GM21360 (cell line): Measurements from ENCODE around the gene ITFG2.
"Not testable (repeated sequence)": the region's sequence is repeated elsewhere in the genome, so short reads cannot be mapped to it uniquely, and the experiment has no call there.

Experiments
- ATAC-seq: cut with Tn5 transposase; IDR thresholded peaks from one replicate; pipeline ENCODE4 v1.9.1; 2021; ENCODE audit warnings: mild to moderate bottlenecking, moderate library complexity; ENCODE audit not compliant: unreplicated experiment

Gene ITFG2

GRCh38 chr12:2812290-2813213 is at the start of gene ITFG2:
Gene ITFG2 (plus strand): TSS chr12:2812668. CDS start chr12:2812761, 93 bp downstream.
- peak; percentile 92 for ATAC-seq

- ATAC-seq: no peak
Observed at GRCh38 chr12:2764398-2764797, 48.1 kb upstream of the ITFG2 start.

GRCh38 chr12:2765052-2765451 is 47.4 kb upstream of the ITFG2 start:
- no peak for ATAC-seq

GRCh38 chr12:2765608-2766007 is 46.9 kb upstream of the ITFG2 start:
- ATAC-seq: no peak

GRCh38 chr12:2768224-2768961 is 44.1 kb upstream of the ITFG2 start:
- ATAC-seq: no peak

- ATAC-seq: no peak
Observed at GRCh38 chr12:2769866-2770533, 42.5 kb upstream of the ITFG2 start.

- not testable (repeated sequence) for ATAC-seq
Observed at GRCh38 chr12:2770544-2770943, 41.9 kb upstream of the ITFG2 start.

- ATAC-seq: no peak
Observed at GRCh38 chr12:2772370-2772769, 40.1 kb upstream of the ITFG2 start.

- ATAC-seq: no peak
Observed at GRCh38 chr12:2773199-2773875, 39.1 kb upstream of the ITFG2 start.

- ATAC-seq: no peak
Observed at GRCh38 chr12:2775431-2775830, 37.0 kb upstream of the ITFG2 start.

- no peak for ATAC-seq
Observed at GRCh38 chr12:2776129-2776806, 36.2 kb upstream of the ITFG2 start.

- no peak for ATAC-seq
Observed at GRCh38 chr12:2779281-2779680, 33.2 kb upstream of the ITFG2 start.

- no peak for ATAC-seq
Observed at GRCh38 chr12:2783936-2784600, 28.4 kb upstream of the ITFG2 start.

- no peak for ATAC-seq
Observed at GRCh38 chr12:2785017-2785416, 27.5 kb upstream of the ITFG2 start.

GRCh38 chr12:2791089-2791488 is 21.4 kb upstream of the ITFG2 start:
- ATAC-seq: no peak

- no peak for ATAC-seq
Observed at GRCh38 chr12:2792671-2793500, 19.6 kb upstream of the ITFG2 start.

GRCh38 chr12:2793561-2793960 is 18.9 kb upstream of the ITFG2 start:
- no peak for ATAC-seq

- ATAC-seq: no peak
Observed at GRCh38 chr12:2794191-2794735, 18.2 kb upstream of the ITFG2 start.
